NCI-H345 treated with DMSO at 0.1 percent for 48 hours (cell line): ENCODE results near the gene ZFHX3.

Experiments
- DNase-seq: peaks from one replicate; lab custom pipeline; 2025; ENCODE audit not compliant: unreplicated experiment; lab: John Stamatoyannopoulos, UW

Gene ZFHX3

GRCh38 chr16:72835086-72835485, 212.8 kb downstream of the ZFHX3 start:
- no peak for DNase-seq

DNA sequence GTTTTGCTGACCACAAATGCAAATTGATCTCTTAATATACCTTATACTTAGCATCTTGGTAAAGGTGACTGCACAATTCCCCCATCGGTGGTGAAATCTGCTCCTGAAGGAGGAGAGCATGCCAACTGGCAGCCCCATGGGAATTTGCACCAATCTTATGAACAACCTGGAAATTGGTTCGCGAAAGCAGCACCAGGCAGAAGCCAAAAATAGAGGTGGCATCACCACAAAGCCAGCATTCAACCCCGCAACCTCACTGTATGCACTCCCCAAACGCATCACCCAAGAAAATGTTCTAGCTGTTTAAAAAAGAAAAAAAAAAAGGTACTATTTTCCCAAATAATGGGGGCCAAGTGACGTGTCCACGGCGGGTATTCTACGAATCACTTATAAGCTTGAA, 213.4 kb downstream of the ZFHX3 start:
- no peak for DNase-seq

GRCh38 chr16:72833969-72834368, 214.0 kb downstream of the ZFHX3 start:
- no peak for DNase-seq

- no peak for DNase-seq
Observed at GRCh38 chr16:72833482-72833881, 214.4 kb downstream of the ZFHX3 start.

DNA sequence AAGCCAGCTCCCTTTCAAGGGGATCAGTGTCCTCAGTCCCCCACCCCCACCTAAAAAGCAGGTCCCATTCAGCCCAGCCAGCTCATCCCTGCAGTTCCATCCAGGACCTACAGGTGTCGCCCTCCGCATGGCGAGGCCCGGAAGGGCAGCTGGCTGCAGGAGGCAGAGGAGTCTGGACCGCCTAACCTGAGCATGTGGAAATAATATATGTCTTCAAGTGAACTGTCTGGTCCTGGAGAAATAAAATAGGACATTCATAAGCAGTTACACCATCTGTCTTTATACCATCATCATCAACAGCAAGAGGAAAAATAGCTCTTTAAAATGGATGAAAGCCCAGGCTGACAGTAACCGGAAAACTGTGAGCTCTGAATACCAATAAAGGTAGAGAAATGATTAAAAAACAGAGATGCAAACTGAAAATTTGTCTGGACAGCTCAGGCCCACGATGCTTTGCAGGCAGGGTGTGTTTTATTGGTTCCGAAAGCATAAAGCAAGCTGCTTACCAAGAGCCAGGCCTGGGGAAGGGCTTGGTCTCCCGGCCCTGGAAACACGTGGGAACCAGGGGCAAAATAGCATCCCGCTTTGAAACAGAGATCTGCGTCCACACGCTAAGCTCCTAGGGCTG, 215.2 kb downstream of the ZFHX3 start:
- no peak for DNase-seq

- no peak for DNase-seq
Observed at GRCh38 chr16:72829846-72830775, 217.8 kb downstream of the ZFHX3 start.

DNA sequence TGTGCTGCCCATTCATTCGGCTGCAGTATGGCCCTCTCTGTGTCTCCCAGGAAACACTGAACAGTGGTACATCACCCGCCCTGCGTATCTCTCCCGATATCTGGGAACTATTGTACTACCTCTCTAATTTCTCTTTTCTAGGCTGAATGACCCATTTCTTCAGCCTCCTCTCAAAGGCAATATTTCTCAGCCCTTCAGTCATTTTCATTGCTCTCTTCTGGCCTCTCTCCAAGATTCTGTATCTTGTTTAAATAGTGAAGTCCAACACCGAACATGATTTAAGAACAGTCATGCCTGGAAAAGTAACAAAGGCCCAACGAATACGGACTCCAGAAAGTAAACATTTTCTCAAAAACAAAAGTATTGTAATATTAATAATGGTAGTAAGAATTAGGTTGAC, 220.1 kb downstream of the ZFHX3 start:
- DNase-seq: no peak

DNA sequence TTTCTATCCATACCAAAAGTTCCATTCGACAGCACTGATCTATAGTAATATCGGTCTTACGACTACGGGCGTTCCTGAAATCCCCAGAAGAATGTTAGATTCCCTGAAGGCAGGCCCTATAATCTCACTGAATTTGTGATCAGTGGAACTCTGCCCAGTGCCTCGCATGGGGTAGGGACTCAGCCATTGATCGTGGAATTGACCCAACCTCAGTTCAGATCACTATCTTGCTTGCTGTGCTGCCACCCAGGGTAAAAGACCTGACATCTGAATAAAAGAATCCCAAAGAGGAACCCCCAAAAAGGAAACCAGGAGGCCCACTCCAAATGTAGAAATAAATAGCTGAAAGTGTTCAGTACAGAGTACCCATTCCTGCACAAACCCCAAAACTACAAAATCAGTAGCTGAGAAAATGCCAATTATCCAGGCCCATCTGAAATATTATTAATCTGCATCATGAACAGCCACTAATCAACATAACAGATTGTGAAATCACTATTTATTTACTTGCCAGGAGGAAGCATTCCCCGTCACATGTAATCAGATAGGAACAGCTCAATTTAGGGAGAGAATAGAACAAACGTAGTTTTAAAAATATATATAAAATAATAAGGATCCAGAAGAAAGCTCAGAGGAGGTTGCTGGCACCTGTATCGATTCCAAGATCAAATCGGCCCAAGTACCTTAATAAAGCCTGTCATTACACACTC, 221.9 kb downstream of the ZFHX3 start:
- no peak for DNase-seq

DNA sequence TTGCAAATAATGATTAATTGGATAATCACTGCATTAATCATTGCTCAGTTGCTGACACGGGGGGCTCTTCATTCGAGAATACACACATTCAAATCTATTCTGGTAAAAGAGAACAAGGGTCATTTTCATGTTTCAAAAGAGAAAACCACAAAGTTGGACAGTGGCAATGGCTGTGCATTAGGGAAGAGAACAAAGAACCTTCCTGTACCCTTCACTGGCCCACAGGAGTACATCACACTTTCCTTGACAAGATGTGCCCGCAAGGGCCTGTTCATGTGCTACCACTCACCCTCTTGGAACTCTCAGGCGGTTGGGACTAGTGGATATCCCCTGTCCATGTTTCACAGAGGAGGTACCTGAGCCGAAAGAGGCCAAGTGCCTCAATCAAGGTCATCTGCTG, 223.2 kb downstream of the ZFHX3 start:
- no peak for DNase-seq

- no peak for DNase-seq
Observed at GRCh38 chr16:72824027-72824426, 223.9 kb downstream of the ZFHX3 start.

DNA sequence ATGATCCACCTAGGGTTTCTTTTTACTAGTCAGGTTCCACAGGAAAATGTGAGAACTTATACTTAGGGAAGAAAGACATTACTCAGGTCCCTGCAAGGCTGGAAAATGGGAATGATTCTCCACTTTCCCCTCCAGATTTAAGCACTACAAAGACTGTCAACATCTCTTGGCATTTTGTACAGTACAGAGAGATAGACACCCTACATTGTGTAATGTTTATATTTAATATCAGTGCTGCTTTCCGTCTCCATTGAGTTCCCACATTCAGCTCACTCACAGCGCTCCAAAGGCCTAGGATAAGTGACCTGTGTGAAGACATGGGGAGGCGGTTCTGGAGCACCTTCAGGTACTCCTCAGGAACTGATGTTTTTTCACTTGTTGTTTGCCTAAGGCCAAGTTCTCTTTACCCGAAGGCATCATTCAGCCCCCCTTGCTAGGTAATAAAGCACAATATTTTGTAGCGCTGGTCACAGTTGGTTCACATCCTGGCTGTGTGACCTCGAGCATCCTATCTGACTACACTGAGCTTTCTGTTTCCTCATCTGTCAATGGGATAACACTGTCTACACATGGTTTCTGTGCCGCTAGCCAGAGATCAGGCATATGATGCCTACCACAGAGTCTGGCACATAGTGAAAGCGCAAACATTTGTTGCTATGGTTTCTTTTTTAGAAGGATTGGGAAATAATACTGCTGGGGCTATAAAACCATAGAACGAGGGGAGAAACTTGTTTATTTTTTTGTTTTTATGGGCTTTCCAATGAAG, 226.6 kb downstream of the ZFHX3 start:
- DNase-seq: no peak

DNA sequence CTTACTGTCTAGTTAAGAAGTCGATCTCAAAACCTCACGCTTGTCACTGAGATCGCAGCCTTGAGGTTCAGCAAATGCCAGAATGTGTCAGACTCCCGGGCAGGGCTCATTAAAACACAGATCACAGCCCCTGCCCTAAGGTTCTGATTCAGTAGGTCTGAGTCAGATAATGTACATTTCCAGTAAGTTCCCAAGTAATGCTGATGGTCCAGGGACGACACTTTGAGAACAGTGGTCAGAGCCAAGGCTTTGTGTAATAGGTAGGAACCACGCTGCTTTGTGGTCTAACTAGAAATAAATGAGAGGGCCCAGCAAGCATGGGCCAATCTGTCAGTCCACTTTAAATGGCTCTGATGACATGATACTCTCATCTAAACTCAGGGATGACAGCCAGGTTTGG, 228.6 kb downstream of the ZFHX3 start:
- DNase-seq: no peak

GRCh38 chr16:72818236-72818845, 229.6 kb downstream of the ZFHX3 start:
- DNase-seq: no peak

DNA sequence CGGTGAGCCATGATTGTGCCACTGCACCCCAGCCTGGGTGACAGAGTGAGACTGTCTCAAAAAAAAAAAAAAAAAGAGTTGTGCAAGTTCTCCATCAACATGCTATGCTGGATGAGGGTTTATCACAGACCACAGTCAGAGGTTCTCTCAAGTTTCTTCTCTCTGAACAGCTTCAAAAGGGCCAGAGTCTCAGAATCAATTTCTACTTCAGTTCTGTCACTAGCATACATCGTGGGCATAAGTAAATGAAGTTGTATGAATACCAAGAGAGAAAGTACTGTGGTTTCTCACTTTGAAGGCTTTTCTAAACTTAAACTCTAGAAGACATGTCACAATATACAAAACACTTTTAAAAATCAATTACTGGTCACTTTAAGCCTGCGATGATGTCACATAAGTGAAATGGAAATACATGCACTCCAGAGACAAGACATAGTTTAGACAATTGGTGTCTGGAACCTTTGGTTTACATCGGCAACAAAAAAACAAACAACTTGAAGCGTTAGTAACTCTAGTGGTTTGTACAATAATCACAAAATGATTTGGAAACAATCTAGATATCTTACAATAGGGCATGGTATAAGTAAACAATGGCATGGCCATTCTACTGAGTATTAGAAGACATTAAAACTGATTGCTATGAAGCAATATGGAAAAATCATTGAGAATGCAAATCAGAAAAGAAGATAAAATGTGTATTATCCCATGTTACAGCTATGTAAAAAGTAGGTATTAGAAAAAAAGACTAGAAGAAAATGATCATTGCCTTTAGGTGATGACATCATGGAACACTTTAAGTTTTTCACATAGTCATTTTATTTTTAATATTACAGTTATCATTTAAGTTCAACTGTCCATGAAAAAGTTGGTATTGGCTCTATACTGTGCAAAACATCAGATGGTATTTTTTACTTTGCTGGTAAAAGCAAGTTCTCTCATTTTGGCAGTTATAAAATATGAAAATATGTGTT, 232.3 kb downstream of the ZFHX3 start:
- no peak for DNase-seq

- no peak for DNase-seq
Observed at GRCh38 chr16:72814226-72814625, 233.7 kb downstream of the ZFHX3 start.

GRCh38 chr16:72812672-72813071, 235.3 kb downstream of the ZFHX3 start:
- no peak for DNase-seq

DNA sequence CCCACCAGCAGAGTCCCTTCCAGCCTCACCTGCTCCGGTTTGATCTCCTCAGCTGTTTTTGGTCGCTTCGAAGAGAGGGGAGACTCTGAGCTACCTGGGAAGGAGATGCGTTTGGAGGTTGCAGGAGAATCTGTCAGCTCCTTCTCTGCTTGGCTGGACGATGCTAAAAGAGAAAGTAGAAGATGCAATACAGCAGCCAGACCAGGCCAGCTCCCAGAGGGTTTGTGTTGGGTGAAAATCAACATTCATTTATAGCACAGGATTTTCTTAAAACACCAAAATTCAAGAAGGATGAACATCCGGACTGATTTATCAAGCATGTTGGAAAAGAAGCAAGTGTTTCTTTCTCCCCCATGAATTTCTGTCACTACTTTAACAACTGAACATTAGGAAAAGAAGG, 236.1 kb downstream of the ZFHX3 start:
- DNase-seq: no peak

- DNase-seq: no peak
Observed at GRCh38 chr16:72811188-72811720, 236.7 kb downstream of the ZFHX3 start.

GRCh38 chr16:72810480-72810879, 237.4 kb downstream of the ZFHX3 start:
- no peak for DNase-seq
